ENCODE data around the gene PLCH2. TPM values are rescaled to one million over a fixed set of nuclear protein-coding genes. Genes with fewer than 3 reads are reported as not detected.

PLCH2 gene
- total and polyA plus RNA-seq, 10 of the 15 experiments (the other 5 are each of a cell fraction or from before 2014, with no cell fraction given) = 0.03 to 0.73 (median 0.24) TPM; not detected in 3

GRCh38 chr1:2522230-2522629 lies 46.1 kb downstream of the PLCH2 start:
- ATAC-seq = no peak
- intact Hi-C loops (cut with micrococcal nuclease; ENCODE audit: unreplicated experiment) = no loop called here
- ChIA-PET POLR2A (no interaction called here), RAD21 (ENCODE audit: unreplicated experiment) (no interaction called here), CTCF (no interaction called here), SMC1A (ENCODE audit: uncharacterized antibody, unreplicated experiment) (no interaction called here)
- H3K79me2 ChIP-seq (ENCODE audit: control insufficient read depth, insufficient read depth, low read length) = peaks cover 36% of the 10 kb centered on the region
- no peak overlapping the region for H3K27ac ChIP-seq (ENCODE audit: control insufficient read depth, insufficient read depth)
- no peak for DNase-seq (ENCODE audit: low read depth, low spot score)
- 88% methylated on average over 7 of the region's 7 CpGs for WGBS (ENCODE audit: insufficient coverage, insufficient replicate concordance, low lambda C conversion rate, missing lambda C conversion rate)
- peaks cover 8 to 34% of the 10 kb centered on the region in 2 experiments; a peak in 3 of 4 replicates for H3K36me3 ChIP-seq (ENCODE audit: control insufficient read depth in 2 of 2, insufficient read depth in 2 of 2, low read length in 1 of 2)
- H4K20me1 ChIP-seq (ENCODE audit: control insufficient read depth, insufficient read depth) = peaks cover 3% of the 10 kb centered on the region; the same call in 1 of the 2 replicates
- TF ChIP-seq EP300 (IDR thresholded peaks at IDR 0.05; ENCODE audit: borderline replicate concordance in 1 of 2, control insufficient read depth in 1 of 2, low read depth in 2 of 2, low read length in 2 of 2) (no peak), SUPT20H (IDR thresholded peaks at IDR 0.05; ENCODE audit: borderline replicate concordance, control insufficient read depth, low read depth, low read length) (no peak), ZZZ3 (IDR thresholded peaks at IDR 0.05; ENCODE audit: control insufficient read depth, insufficient read length, low read depth) (no peak), RFX5 (IDR thresholded peaks at IDR 0.05; ENCODE audit: low read depth, low read length) (no peak), MTA3 (IDR thresholded peaks at IDR 0.05; ENCODE audit: borderline replicate concordance, low read length) (no peak)
- no peak overlapping the region for H3K9ac ChIP-seq (ENCODE audit: control insufficient read depth, insufficient read depth, low read length)
- no peak overlapping the region for H3K4me2 ChIP-seq (ENCODE audit: control insufficient read depth, insufficient read depth)
- in situ Hi-C loops (cut with MboI) = loop anchor here (10.0 kb wide), 1 partner anchor 317 kb away; no protein-coding TSS in a partner anchor
- no peak overlapping the region for H2AFZ ChIP-seq (ENCODE audit: control insufficient read depth, low read depth, low read length)
- H3K4me1 ChIP-seq (ENCODE audit: control insufficient read depth, insufficient read depth, low read length) = peaks cover 17% of the 10 kb centered on the region
- no peak for FAIRE-seq
- no peaks in the 10 kb centered on the region for H3K9me3 ChIP-seq (replicated peaks; ENCODE audit: control insufficient read depth, insufficient read depth, low read length)
- BruUV-seq (replicated peaks) = no TSS peak
- no peaks in the 10 kb centered on the region for H3K27me3 ChIP-seq (replicated peaks in 1 of 2; ENCODE audit: control insufficient read depth in 2 of 2, insufficient read depth in 2 of 2, low read length in 1 of 2)
- H3K4me3 ChIP-seq = no peak overlapping the region

Measured in GM12878 (cell line).